NT2/D1 (cell line): ENCODE results near the gene TTC24.

Source experiments
- SUZ12 ChIP-seq: IDR thresholded peaks from 2 replicates; pipeline ENCODE4 v1.6.1; 2011; ENCODE audit not compliant: insufficient read length, insufficient read depth; ENCODE audit errors: extremely low read depth
- YY1 ChIP-seq: IDR thresholded peaks from 2 replicates; pipeline ENCODE4 v1.6.1; 2011; ENCODE audit not compliant: insufficient read length, insufficient read depth
- ZNF274 ChIP-seq: IDR thresholded peaks from 2 replicates; pipeline ENCODE4 v1.6.1; 2011; ENCODE audit warnings: mild to moderate bottlenecking, low read depth, low read length

GRCh38 chr1:156602557-156602993 lies 23.1 kb downstream of the TTC24 start:
- TF ChIP-seq YY1 = no peak
- TF ChIP-seq SUZ12 = no peak
- TF ChIP-seq ZNF274 = no peak
